Regular cardiac myocyte (primary cell): ENCODE results near the gene PRPF4. TPM values are rescaled to one million over a fixed set of nuclear protein-coding genes. Genes with fewer than 3 reads are reported as not detected.

Experiments
- total RNA-seq: library from RNA; depleted of rRNA; stranded (reverse); fragments of >200 nt; gene quantifications from 2 replicates; pipeline ENCODE4 v1.2.3, GENCODE V29; 2014

The PRPF4 gene
- total RNA-seq, result 28.2 and 57.5 TPM in 2 replicates

GRCh38 chr9:113275157-113276131 lies at the start of gene PRPF4, which contains the start of gene CDC26:
TSS of gene PRPF4 (plus strand) at chr9:113275658. CDS start at chr9:113275744, 86 bp downstream.
TSS of gene CDC26 (minus strand) at chr9:113275572. CDS start at chr9:113272507, 3,065 bp downstream.

GRCh38 chr9:113302792-113303418 lies 27.4 kb downstream of the PRPF4 start, which contains the start of gene RNF183:
TSS of gene RNF183 (minus strand) at chr9:113303376. CDS start at chr9:113298184, 5,192 bp downstream.

GRCh38 chr9:113340011-113340699 lies 64.7 kb downstream of the PRPF4 start, which contains the start of gene WDR31:
TSS of gene WDR31 (minus strand) at chr9:113340275. CDS start at chr9:113332022, 8,253 bp downstream.

Other genes starting within 250 kb of the PRPF4 start
- gene ZFP37, start 218.9 kb upstream of the PRPF4 start, total RNA-seq, result 1.7 and 2.3 TPM in 2 replicates
- gene SLC31A2, start 124.7 kb upstream of the PRPF4 start, total RNA-seq, result 7.3 and 20.3 TPM in 2 replicates
- 16.7 and 17.5 TPM in 2 replicates for gene FKBP15, start 54.4 kb upstream of the PRPF4 start, total RNA-seq
- gene SLC31A1, start 54.1 kb upstream of the PRPF4 start, total RNA-seq, result 26.8 and 29.1 TPM in 2 replicates
- gene CDC26, start 86 bp upstream of the PRPF4 start, total RNA-seq, result 37.2 and 78.8 TPM in 2 replicates
- not detected in 2 replicates for gene RNF183, start 27.7 kb downstream of the PRPF4 start, total RNA-seq
- 1.3 and 2.0 TPM in 2 replicates for gene WDR31, start 64.6 kb downstream of the PRPF4 start, total RNA-seq
- gene BSPRY, start 73.9 kb downstream of the PRPF4 start, total RNA-seq, result not detected in 2 replicates
- gene HDHD3, start 101.3 kb downstream of the PRPF4 start, total RNA-seq, result 5.0 and 11.8 TPM in 2 replicates
- 20.5 and 29.6 TPM in 2 replicates for gene ALAD, start 125.6 kb downstream of the PRPF4 start, total RNA-seq
- 37.2 and 73.2 TPM in 2 replicates for gene POLE3, start 135.0 kb downstream of the PRPF4 start, total RNA-seq
- gene C9orf43, start 135.1 kb downstream of the PRPF4 start, total RNA-seq, result 0.28 and 0.58 TPM in 2 replicates
- gene RGS3, start 188.1 kb downstream of the PRPF4 start, total RNA-seq, result 51.6 and 68.2 TPM in 2 replicates